Dermis blood vessel endothelial cell (primary cell): ENCODE measurements around the gene SZRD1. TPM values are rescaled to one million over a fixed set of nuclear protein-coding genes. Genes with fewer than 3 reads are reported as not detected.

Experiments used
- DNase-seq: peaks from one replicate; pipeline ENCODE4 v3.0.0; 2010
- total RNA-seq: library from RNA; depleted of rRNA; stranded (reverse); fragments of >200 nt; gene quantifications from 2 replicates; pipeline ENCODE4 v1.2.3, GENCODE V29; 2014

The SZRD1 gene
- total RNA-seq, 1 donor from 2014 or later = 23.5 TPM

DNA sequence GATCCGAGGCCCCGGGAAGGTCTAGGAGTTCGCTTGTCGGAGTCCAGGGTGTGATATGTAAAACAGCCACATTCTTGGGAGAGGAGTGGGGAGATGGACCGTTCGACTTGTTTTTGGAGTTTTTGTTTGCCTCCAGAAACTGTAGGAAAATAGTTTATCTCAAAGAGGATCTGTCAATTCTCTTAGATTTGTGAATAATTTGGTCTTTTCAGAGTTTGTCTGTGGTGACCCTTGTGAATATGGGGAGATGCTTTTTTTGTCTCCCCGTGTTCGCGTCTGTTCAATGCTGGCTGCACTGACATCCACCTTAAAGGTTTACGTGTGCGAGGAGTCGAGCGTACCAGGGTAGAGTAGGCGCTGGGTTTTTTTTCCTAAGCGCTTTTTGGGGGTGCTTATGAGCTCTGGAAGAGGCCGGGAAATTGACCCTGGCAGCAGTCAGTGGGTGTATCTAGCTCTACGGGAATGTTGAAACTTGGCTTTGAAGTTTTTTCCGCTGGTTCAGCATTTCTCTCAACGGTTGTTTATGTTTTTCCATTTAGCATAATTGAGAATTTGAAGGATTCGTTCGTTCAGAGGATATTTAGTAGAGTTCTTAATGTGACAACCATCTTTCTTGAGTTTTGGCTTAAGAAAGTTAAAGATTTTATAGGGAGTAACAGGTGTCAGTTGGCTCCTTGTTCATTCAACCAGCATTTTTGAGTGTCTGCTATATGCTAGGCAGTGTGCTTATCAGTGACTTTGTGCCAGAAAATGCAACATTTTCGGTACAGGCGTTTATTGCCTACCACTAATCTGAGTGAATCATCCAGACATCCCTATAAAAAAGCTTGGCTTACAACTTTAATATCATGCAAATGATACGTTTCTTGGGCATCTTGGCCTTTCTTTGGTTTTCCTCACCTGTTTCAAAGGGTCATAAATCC lies 1.2 kb downstream of the SZRD1 start:
- DNase-seq = peak; percentile 33

- DNase-seq = no peak
Observed at GRCh38 chr1:16369821-16370220, 2.8 kb downstream of the SZRD1 start.

DNA sequence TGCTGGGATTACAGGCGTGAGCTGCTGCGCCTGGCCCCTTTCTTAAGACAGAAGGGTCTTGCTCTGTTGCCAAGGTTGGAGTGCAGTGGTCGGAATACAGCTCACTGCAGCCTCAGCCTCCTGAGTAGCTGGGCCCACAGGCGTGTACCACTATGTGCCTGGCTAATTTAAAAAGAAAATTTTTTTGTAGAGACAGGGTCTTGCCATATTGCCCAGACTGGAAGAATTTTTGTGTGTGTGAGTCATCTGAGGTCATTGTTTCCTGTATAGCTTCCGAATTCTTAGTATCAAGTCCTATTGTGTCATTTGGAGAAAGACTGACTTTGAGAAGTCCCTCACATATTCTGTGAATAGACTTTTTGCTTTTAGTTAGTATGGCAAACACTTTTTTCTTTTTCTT lies 4.7 kb downstream of the SZRD1 start:
- peak; percentile 89 for DNase-seq

- DNase-seq = no peak
Observed at GRCh38 chr1:16372535-16373285, 5.7 kb downstream of the SZRD1 start.

GRCh38 chr1:16374266-16374665 lies 7.2 kb downstream of the SZRD1 start:
- DNase-seq = no peak

DNA sequence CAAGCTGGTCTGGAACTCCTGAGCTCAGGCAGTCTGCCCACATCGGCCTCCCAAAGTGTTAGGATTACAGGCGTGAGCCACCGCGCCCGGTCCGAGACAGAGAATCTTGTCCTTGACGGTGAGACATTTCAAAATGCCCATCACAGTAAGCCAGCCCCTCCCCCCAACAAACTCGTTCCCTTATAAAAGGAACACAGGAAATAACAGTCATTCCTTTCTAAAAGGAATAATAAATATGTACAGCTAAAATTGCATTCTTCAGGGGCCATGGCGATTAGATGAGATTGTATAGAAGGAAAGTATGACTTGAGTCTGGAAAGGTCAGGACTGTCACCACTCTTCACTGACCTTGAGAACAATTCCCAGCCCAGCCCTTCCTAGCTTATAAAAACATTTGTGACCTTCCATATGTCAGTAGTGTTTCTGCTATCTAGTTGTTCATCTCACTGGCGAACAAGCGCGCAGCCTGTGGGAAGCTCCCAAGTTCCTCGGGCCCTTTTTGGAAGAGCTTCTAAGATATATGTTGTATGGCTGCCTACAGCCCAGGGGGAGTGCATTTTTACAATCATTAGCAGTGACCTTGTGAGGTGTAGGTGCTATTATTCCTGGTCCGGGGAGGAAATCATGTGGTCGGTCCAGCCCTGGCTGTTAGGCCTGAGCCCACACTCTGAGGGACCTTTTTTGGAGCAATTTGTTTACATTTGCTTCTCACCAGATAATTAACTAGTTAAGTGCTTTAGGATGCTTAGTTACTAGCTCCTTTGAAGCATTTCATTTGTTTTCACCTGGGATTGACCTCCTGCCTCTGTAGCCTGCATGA lies 8.7 kb downstream of the SZRD1 start:
- DNase-seq = peak; percentile 86

GRCh38 chr1:16376971-16377370 lies 9.9 kb downstream of the SZRD1 start:
- DNase-seq = no peak

DNA sequence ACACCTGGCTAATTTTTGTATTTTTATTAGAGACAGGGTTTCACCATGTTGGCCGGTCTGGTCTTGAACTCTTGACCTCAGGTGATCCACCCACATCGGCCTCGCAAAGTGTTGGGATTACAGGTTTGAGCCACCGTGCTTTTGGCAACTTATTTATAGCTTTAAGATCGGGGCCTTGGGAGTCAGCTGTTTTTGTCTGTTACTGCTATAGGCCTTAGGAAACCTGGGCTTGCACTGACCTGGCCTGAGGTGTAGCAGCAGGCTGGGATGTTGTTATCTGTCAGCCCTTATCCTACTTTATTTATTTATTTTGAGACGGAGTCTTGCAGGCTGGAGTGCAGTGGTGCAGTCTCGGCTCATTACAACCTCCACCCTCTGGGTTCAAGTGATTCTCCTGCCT lies 11.4 kb downstream of the SZRD1 start:
- no peak for DNase-seq

GRCh38 chr1:16380868-16381267 lies 13.8 kb downstream of the SZRD1 start:
- DNase-seq = no peak

DNA sequence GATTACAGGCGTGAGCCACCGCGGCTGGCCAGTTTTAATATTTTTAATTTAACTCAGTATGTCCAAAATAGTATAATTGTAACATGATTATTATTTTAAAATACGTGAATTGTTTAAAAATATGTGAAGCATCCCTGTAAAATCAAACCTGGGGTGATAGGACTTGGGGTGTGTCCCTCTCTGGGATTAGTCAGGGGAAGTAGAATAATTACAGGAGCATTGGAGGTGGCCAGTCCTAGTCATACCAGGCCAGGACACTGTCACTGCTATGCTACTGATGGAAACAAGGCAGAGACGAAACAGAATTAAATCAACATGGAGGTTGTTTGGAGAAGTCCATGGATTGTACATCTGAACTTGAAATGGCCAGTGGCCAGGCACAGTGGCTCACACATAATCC lies 16.8 kb downstream of the SZRD1 start:
- no peak for DNase-seq

DNA sequence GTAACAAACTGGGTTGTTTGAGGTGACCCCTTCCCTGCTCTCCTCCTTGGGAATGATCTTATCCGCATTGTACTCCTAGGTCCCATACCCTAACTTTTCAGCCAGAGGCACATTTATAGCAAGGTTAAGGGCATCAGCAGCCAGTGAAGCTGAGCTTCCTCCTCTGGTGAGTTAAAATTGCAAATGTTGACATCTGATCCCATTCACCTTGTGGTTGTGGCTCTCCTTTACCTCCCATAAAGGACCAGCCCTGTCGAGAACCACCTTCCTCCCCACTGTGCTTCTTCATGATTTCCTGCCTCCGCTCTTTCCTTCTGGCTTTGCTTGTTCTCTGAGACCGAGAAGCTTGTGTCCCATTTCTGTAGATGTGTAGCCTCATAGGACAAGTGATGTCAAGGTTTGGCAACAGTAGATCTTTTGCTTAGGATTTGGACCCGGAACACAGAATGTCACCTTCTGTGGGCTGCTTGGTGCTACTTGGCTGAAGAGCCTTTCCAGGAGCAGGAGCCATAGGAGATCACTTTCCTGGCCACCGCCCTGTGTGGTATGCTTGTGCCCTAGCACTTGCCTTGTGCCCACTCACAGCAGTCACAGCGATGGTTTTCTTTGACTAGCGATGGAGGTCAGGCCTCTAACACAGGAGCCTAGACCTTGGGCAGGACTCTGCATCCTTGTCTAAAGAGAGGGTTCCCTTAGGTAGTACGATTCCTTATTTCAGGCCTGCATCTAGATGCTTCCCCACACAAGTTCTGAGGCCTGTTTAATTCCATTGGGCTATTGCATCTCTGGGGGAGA lies 18.8 kb downstream of the SZRD1 start:
- DNase-seq = no peak

GRCh38 chr1:16386454-16387113 lies 19.5 kb downstream of the SZRD1 start:
- DNase-seq = peak; percentile 76

DNA sequence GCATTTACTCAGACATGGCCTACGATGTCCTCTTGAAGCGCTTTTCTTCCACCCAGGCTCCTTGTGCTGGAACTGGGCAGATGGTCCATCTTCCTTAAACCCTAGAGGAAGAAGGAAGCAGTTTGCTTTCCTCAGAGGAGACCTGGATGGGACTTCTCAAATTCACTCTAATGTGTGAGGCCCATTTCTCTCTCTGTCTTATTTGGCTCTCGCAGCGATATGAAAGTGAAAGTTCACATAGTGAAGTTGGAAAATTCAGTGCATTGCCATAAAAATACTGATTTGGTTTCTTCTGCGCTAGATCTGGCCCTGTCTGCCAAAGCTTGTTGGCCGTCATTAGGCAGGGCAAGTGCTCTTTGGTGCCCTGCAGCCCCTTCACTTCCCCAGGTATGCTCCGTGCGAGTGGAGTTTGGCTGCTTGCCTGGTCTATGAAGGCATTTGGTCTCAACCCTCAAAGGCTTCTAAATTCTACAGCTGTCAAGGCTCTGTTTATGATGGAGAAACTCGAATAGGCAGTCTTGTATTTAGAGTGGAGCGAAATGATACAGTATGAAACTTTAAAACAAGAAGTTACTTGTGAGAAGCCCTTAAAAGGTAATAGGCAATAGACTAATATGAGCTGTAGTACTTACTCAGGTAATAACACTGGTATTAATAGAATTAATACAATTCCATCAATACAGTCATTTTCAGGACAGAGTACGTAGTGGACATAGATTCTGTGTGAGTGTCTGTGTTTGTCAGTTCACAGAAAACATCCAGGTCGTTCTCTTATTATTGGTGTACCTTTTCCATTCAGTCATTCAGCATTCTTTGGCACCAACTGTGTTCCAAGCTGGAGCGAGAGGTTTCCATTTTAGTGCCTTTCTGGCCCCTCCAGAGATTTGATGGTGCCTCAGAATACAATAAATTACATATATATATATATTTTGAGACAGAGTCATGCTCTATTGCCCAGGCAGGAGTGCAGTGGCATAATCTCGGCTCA lies 20.5 kb downstream of the SZRD1 start:
- peak; percentile 33 for DNase-seq

GRCh38 chr1:16391411-16391810 lies 24.4 kb downstream of the SZRD1 start:
- DNase-seq = no peak

GRCh38 chr1:16392740-16393569 lies 25.9 kb downstream of the SZRD1 start:
- DNase-seq = no peak

DNA sequence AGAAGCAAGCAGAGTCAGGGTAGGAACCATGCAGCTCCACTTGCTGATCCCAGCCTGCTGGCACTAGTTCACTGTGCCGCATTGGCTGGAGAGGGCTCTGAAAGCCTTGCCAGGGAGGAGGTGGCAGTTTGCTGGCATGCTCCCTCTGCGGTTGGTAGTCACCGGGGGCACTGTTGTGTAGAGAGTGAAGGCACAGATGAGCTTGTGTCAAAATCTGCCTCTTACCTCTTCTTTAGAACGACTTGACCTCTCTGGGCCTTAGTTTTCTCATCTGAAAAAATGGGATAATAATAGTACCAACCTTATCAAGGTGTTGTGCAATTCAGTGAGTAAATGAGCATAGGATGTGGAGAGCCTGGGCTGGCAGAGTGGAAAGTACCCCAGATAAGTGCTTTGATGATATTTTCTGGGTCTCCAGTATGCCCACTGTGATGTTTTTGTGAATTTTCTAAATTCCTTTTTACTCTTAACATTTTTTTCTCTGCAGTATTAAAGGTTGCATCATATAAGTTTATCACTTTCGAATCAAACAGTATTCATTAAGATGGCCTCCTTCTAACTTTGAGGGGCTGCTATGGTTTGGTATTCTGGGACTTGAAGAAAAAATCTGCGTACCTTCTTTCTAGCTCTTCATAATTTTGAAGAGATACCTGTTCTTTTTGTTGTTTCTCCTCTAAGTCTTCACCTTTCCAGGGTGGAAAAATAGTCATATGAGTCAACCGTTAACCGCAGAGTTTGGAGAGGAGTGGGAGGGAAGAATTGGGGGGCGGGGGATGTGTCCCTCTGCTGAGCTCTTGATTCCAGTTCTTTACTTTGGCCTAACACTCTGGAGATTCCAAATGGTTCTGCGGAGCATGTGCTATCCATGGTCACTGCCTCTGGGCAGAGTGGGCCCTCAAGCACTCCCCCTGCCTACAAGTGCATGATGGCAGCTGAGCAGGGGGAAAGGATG lies 26.8 kb downstream of the SZRD1 start:
- DNase-seq = no peak

DNA sequence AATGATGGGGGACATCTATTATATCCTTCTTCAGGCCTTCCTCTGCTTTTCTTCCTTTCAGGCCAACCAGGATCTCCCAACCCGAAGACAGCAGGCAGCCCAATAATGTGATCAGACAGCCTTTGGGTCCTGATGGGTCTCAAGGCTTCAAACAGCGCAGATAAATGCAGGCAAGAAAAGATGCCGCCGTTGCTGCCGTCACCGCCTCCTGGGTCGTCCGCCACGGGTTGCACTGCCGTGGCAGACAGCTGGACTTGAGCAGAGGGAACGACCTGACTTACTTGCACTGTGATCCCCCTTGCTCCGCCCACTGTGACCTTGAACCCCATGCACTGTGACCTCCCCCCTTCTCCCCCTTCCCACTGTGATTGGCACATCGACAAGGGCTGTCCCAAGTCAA lies 27.9 kb downstream of the SZRD1 start:
- DNase-seq = no peak

DNA sequence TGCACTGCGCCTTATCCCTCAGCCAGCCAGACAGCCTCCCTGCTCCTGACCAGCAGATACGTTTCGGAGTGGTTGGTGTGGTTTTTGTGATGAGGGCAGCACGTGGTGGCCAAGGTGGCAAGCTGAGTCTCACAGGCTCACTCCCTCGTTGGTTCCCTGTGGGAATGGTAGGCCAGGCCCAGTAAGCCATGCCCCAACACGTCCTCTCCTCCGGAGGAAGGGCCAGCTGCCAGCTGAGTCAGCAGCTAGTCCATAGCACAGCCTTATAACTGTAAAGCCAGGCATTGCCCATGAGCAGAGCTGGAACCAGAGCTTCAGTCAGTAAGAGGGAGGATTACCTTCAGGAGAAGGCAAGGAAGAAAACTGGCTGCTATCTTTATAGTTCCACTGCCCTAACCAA lies 29.5 kb downstream of the SZRD1 start:
- DNase-seq = peak; percentile 77
